T-helper 2 cell treated with Interferon-gamma antibody and Interleukin-4, amounts not matched to agents 5 μg/mL and 100 μg/mL, for 36 hours (primary cell): ENCODE data around the gene MADD.
"Not testable (repeated sequence)": the region's sequence is repeated elsewhere in the genome, so short reads cannot be mapped to it uniquely, and the experiment has no call there.

Source experiments
- DNase-seq: peaks from one replicate; pipeline ENCODE4 v3.0.0; 2021; ENCODE audit warnings: low spot score
- H3K27ac Mint-ChIP-seq: one replicate; pipeline ENCODE4 v1.8.0; 2021; ENCODE audit warnings: mild to moderate bottlenecking, mixed read lengths
- H3K27me3 Mint-ChIP-seq: one replicate; pipeline ENCODE4 v1.8.0; 2021; ENCODE audit warnings: low read depth, mixed read lengths
- H3K36me3 Mint-ChIP-seq: one replicate; pipeline ENCODE4 v1.8.0; 2021; ENCODE audit warnings: low read depth, mixed read lengths
- H3K4me1 Mint-ChIP-seq: one replicate; pipeline ENCODE4 v1.8.0; 2021; ENCODE audit warnings: low read depth, mixed read lengths
- H3K4me3 Mint-ChIP-seq: one replicate; pipeline ENCODE4 v1.8.0; 2022; ENCODE audit warnings: mild to moderate bottlenecking, moderate library complexity, mixed read lengths
- H3K9me3 Mint-ChIP-seq: one replicate; pipeline ENCODE4 v1.8.0; 2021; ENCODE audit warnings: mixed read lengths

MADD gene

DNA sequence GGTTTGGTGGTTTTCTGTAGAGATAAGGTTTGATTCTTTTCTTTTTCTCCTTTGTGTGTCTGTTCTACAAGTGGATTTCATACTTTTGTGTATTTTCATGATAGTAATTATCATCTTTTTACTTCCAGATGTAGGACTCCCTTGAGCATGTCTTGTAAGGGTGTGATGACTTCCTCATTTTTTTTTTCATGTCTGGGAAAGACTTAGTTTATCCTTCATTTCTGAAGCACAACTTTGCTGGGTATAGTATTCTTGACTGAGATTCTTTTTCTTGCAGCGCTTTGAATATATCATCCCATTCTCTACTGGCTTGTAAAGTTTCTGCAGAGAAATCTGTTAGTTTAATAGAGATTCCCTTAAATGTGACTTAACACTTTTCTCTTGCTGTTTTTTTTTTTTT lies 32.9 kb downstream of the MADD start:
- Mint-ChIP-seq H3K9me3 (peaks cover 32% of the 10 kb centered on the region), H3K36me3 (peaks cover 80% of the 10 kb centered on the region), H3K27me3 (no peaks in the 10 kb centered on the region), H3K4me1 (peaks cover 7% of the 10 kb centered on the region), H3K27ac (no peak overlapping the region), H3K4me3 (no peak overlapping the region)
- DNase-seq: no peak

GRCh38 chr11:47305734-47306483 lies 36.0 kb downstream of the MADD start:
- Mint-ChIP-seq H3K27ac (no peak overlapping the region), H3K4me1 (peaks cover 7% of the 10 kb centered on the region), H3K27me3 (no peaks in the 10 kb centered on the region), H3K36me3 (peaks cover 72% of the 10 kb centered on the region), H3K9me3 (peaks cover 17% of the 10 kb centered on the region), H3K4me3 (no peak overlapping the region)
- no peak for DNase-seq

GRCh38 chr11:47306484-47306844 lies 36.5 kb downstream of the MADD start:
- H3K9me3 Mint-ChIP-seq: peaks cover 13% of the 10 kb centered on the region
- H3K27ac Mint-ChIP-seq: no peak overlapping the region
- DNase-seq: no peak
- H3K27me3 Mint-ChIP-seq: no peaks in the 10 kb centered on the region
- peaks cover 74% of the 10 kb centered on the region for H3K36me3 Mint-ChIP-seq
- H3K4me3 Mint-ChIP-seq: no peak overlapping the region
- H3K4me1 Mint-ChIP-seq: peaks cover 5% of the 10 kb centered on the region

DNA sequence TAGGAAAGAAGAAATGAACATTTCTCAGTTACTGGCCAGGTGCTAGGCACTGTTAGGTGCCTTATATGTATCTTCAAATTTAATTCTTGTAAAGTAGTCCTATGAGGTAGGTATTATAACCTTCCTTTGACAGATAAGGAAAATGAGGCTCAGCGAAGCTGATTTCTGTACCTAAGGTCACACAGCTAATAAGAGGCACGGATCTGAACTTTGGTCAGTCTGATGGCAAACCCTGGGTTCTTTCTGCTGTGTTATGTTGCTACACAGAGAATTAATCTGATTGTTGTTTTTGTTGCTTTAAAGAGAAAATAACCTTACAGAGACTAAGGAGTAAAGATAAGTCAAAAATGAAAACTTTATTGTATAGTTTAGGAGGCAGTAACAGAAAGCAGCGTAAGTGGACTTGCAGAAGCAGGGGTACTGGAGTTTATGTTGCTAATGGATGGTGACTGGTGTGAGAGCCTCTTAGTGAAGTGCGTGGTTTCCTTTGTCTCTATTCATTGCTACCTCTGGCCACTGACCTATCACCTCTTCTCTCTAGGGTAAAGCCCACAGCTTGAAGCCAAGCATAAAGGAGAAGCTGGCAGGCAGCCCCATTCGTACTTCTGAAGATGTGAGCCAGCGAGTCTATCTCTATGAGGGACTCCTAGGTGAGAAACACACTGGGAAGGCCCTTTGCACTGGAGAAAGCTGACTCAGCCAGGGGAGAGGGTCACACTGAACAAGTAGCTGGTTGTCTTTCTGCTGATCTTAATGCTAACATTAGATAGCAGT lies 38.3 kb downstream of the MADD start:
- no peak for DNase-seq
- H3K9me3 Mint-ChIP-seq: no peaks in the 10 kb centered on the region
- peaks cover 67% of the 10 kb centered on the region for H3K36me3 Mint-ChIP-seq
- H3K27me3 Mint-ChIP-seq: no peaks in the 10 kb centered on the region
- no peak overlapping the region for H3K4me3 Mint-ChIP-seq
- no peaks in the 10 kb centered on the region for H3K4me1 Mint-ChIP-seq
- H3K27ac Mint-ChIP-seq: no peak overlapping the region

- Mint-ChIP-seq H3K4me3 (no peak overlapping the region), H3K36me3 (peaks cover 44% of the 10 kb centered on the region), H3K4me1 (peaks cover 7% of the 10 kb centered on the region), H3K9me3 (no peaks in the 10 kb centered on the region), H3K27ac (no peak overlapping the region), H3K27me3 (no peaks in the 10 kb centered on the region)
- DNase-seq: no peak
Measured at GRCh38 chr11:47314992-47315391, 45.1 kb downstream of the MADD start.

DNA sequence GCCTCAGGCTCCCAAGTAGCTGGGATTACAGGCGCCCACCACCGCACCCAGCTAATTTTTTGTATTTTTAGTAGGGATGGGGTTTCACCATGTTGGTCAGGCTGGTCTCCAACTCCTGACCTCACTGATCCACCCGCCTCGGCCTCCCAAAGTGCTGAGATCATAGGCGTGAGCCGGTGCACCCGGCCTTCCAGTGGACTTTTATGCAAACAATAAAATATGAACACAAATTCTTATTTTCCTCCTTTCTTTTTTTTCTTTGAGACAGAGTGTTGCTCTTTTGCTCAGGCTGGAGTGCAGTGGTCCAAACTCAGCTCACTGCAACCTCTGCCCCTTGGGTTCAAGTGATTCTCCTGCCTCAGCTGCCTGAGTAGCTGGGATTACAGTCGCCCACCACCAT lies 46.6 kb downstream of the MADD start:
- not testable (repeated sequence) for DNase-seq, H3K27me3 Mint-ChIP-seq, H3K4me3 Mint-ChIP-seq, H3K4me1 Mint-ChIP-seq, H3K9me3 Mint-ChIP-seq, H3K27ac Mint-ChIP-seq
- H3K36me3 Mint-ChIP-seq: peaks cover 41% of the 10 kb centered on the region

DNA sequence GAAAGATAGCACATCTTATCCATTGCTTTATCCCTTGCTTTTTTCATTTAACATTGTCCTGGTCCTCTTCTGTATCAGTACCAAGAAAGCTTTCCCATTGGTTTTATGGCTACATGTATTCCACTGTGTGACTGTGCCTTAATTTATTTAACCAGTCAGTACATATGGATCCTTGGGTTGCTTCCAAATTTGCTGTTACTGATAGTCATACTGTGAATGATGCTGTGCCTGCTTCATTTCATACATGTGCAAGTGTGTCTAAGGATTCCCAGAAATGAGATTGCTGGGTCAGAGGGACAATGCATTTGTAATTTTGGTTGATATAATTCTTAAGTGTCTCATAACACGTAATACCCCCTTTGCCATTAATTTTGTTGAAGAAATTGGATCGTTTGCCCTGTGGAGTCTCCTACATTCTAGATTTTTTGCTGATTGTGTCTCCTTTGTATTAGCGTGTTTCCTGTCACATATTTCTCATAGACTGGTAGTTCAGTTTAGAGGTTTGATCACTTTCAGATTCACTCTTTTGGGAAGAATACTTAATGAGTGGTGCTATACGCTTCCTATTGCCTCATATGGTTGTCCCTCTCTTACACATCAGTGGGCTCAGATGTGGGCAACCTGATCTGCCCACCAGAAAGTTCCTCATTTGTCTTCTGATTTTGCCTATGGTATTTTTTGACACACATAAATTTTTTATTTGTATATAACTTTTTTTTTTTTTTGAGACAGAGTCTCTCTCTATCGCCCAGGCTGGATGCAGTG lies 47.3 kb downstream of the MADD start:
- Mint-ChIP-seq H3K4me3 (no peak overlapping the region), H3K4me1 (peaks cover 7% of the 10 kb centered on the region), H3K27ac (peak overlapping the region; percentile 9), H3K9me3 (no peaks in the 10 kb centered on the region), H3K27me3 (no peaks in the 10 kb centered on the region), H3K36me3 (peaks cover 38% of the 10 kb centered on the region)
- DNase-seq: no peak

DNA sequence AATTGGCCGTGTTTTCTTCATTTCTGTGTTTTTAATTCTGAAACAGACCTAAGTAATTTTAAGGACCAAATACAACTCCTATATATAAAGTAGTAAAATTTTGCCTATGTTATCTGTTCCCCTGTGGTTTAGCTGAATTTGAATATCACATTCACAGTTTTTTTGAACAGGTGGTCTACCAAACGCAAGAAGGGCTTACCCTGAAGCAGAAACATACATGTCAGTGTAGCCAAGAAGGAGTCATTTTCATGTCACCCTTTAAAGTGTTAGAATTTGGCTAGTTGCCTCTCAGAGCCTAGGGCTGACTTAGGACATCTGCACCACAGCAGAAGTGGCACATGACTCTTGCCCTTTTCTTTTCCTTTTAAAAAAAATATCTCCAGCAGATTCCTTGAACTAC lies 48.2 kb downstream of the MADD start:
- no peak for DNase-seq
- Mint-ChIP-seq H3K4me1 (peaks cover 7% of the 10 kb centered on the region), H3K36me3 (peaks cover 35% of the 10 kb centered on the region), H3K9me3 (no peaks in the 10 kb centered on the region), H3K27me3 (no peaks in the 10 kb centered on the region), H3K4me3 (no peak overlapping the region), H3K27ac (no peak overlapping the region)

GRCh38 chr11:47324520-47324919 lies 54.6 kb downstream of the MADD start:
- Mint-ChIP-seq H3K4me1 (no peaks in the 10 kb centered on the region), H3K36me3 (peaks cover 44% of the 10 kb centered on the region), H3K27me3 (no peaks in the 10 kb centered on the region), H3K4me3 (no peak overlapping the region), H3K9me3 (no peaks in the 10 kb centered on the region), H3K27ac (no peak overlapping the region)
- no peak for DNase-seq

GRCh38 chr11:47325271-47326041 lies 55.5 kb downstream of the MADD start:
- Mint-ChIP-seq H3K4me1 (no peaks in the 10 kb centered on the region), H3K36me3 (peaks cover 44% of the 10 kb centered on the region), H3K27me3 (no peaks in the 10 kb centered on the region), H3K27ac (peak overlapping the region; percentile 31), H3K4me3 (no peak overlapping the region), H3K9me3 (no peaks in the 10 kb centered on the region)
- no peak for DNase-seq

GRCh38 chr11:47326198-47326597 lies 56.3 kb downstream of the MADD start:
- Mint-ChIP-seq H3K36me3 (peaks cover 40% of the 10 kb centered on the region), H3K4me1 (no peaks in the 10 kb centered on the region), H3K27ac (no peak overlapping the region), H3K9me3 (no peaks in the 10 kb centered on the region), H3K27me3 (no peaks in the 10 kb centered on the region), H3K4me3 (no peak overlapping the region)
- DNase-seq: no peak

DNA sequence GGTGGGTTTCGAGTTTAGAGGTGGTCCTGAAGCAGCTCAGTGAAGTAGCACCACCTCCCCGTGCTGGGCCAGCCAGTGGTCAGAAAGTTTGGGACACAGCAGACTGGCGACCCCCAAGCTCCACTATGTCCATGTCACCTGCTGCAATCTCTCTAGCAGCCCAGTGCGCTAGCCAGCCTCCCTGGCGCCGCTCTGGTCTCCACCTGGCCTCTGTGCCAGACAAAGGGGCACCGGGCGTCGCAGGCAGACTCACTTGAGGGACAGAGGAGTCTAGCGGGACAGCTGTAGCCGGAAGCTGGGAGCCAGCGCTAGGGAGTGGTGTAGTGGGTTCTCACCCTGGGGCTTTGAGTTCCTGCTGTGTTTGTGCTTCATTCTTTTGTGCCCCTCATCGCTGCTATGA lies 57.1 kb downstream of the MADD start:
- H3K27ac Mint-ChIP-seq: no peak overlapping the region

GRCh38 chr11:47327949-47328348 lies 58.0 kb downstream of the MADD start:
- no peaks in the 10 kb centered on the region for H3K4me1 Mint-ChIP-seq
- no peak for DNase-seq
- H3K36me3 Mint-ChIP-seq: peaks cover 34% of the 10 kb centered on the region
- H3K4me3 Mint-ChIP-seq: no peak overlapping the region
- H3K9me3 Mint-ChIP-seq: no peaks in the 10 kb centered on the region
- H3K27ac Mint-ChIP-seq: no peak overlapping the region
- H3K27me3 Mint-ChIP-seq: no peaks in the 10 kb centered on the region

More for the DNA sequence above, 57.1 kb downstream of the MADD start:
- DNase-seq: no peak
- no peaks in the 10 kb centered on the region for H3K27me3 Mint-ChIP-seq
- no peak overlapping the region for H3K4me3 Mint-ChIP-seq
- no peaks in the 10 kb centered on the region for H3K9me3 Mint-ChIP-seq
- peaks cover 34% of the 10 kb centered on the region for H3K36me3 Mint-ChIP-seq
- no peaks in the 10 kb centered on the region for H3K4me1 Mint-ChIP-seq
